ENCODE data around the gene REPIN1. TPM values are rescaled to one million over a fixed set of nuclear protein-coding genes. Genes with fewer than 3 reads are reported as not detected.

Gene REPIN1
- total and polyA plus RNA-seq, 9 of the 15 experiments (the other 6 are each of a cell fraction or from before 2014, with no cell fraction given) = 8.1 to 283 (median 94.3) TPM

DNA sequence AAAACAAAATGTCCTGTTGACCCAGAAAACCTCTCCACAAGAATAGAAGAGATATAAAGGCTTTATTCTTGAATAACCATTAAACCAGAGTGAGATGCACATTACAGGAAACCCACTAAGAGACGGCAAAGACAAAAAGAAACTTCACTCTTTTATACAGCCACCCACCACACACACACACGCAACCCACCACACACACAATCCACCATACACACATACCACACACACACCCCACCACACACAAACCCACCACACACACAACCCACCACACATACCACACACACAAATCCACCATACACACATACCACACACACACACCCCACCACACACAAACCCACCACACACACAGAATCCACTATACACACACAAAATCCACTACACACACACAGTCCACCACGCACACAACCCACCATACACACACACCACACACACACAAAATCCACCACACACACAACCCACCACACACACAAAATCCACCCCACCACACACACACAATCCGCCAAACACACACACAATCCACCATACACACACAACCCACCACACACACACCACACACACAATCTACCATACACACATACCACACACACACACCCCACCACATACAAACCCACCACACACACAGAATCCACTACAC lies 9.5 kb upstream of the REPIN1 start (continued):
- TF ChIP-seq ZFP36 (IDR thresholded peaks at IDR 0.05; ENCODE audit: low read depth, low read length, partially characterized antibody) (no peak), ARHGAP35 (IDR thresholded peaks at IDR 0.05; ENCODE audit: partially characterized antibody) (peak; percentile 59), SMARCA5 (IDR thresholded peaks at IDR 0.05) (peak; percentile 48; the same call in 1 of the 2 replicates), BRCA1 (IDR thresholded peaks at IDR 0.05) (no peak), BRCA1 (CRISPR knock-in tag; IDR thresholded peaks at IDR 0.05) (no peak), CHD4 (IDR thresholded peaks at IDR 0.05; ENCODE audit: insufficient read depth, insufficient replicate concordance, low read depth, low read length, poor library complexity, severe bottlenecking) (peak; percentile 66), ESRRA (IDR thresholded peaks at IDR 0.05; ENCODE audit: borderline replicate concordance, low read depth) (no peak), ARNT (IDR thresholded peaks at IDR 0.05) (peak in 1 of 2 experiments; percentile 49; a peak in 1 of 4 replicates), ARID2 (IDR thresholded peaks at IDR 0.05) (0 out of 2 replicates have a peak, but pooled peaks have one; percentile 55), MTA2 (IDR thresholded peaks at IDR 0.05; ENCODE audit: low read depth) (peak; percentile 30; the same call in 1 of the 2 replicates), ZC3H8 (IDR thresholded peaks at IDR 0.05) (0 out of 2 replicates have a peak, but pooled peaks have one; percentile 76), HEY1 (CRISPR knock-in tag; IDR thresholded peaks at IDR 0.05; ENCODE audit: borderline replicate concordance) (no peak), ZNF3 (CRISPR knock-in tag; IDR thresholded peaks at IDR 0.05) (no peak), NFE2L1 (tag; IDR thresholded peaks at IDR 0.05; ENCODE audit: borderline replicate concordance, low read depth) (no peak), MCM7 (IDR thresholded peaks at IDR 0.05) (peak in 1 of 2 experiments; percentile 71; a peak in 1 of 4 replicates), MYNN (IDR thresholded peaks at IDR 0.05) (no peak), MYNN (CRISPR knock-in tag; IDR thresholded peaks at IDR 0.05) (no peak), NCOA4 (IDR thresholded peaks at IDR 0.05; ENCODE audit: partially characterized antibody) (peak; percentile 72), TRIM24 (IDR thresholded peaks at IDR 0.05) (peak in 1 of 2 experiments; percentile 53; a peak in 1 of 4 replicates), FOXK1 (CRISPR knock-in tag; IDR thresholded peaks at IDR 0.05; ENCODE audit: borderline replicate concordance) (0 out of 2 replicates have a peak, but pooled peaks have one; percentile 64), MEIS2 (IDR thresholded peaks at IDR 0.05; ENCODE audit: partially characterized antibody) (no peak), KDM4B (IDR thresholded peaks at IDR 0.05; ENCODE audit: borderline replicate concordance in 2 of 2, low read depth in 1 of 2) (no peak), MAZ (CRISPR knock-in tag; conservative IDR thresholded peaks at IDR 0.05 in 1 of 2, IDR thresholded peaks at IDR 0.05 in 1 of 2) (no peak), RHOXF2B (CRISPR knock-in tag; conservative IDR thresholded peaks at IDR 0.05) (no peak), MXI1 (IDR thresholded peaks at IDR 0.05; ENCODE audit: low read depth, low read length) (no peak), ZNF785 (CRISPR knock-in tag; IDR thresholded peaks at IDR 0.05) (no peak)
- TF ChIP-seq, protein P1, sequence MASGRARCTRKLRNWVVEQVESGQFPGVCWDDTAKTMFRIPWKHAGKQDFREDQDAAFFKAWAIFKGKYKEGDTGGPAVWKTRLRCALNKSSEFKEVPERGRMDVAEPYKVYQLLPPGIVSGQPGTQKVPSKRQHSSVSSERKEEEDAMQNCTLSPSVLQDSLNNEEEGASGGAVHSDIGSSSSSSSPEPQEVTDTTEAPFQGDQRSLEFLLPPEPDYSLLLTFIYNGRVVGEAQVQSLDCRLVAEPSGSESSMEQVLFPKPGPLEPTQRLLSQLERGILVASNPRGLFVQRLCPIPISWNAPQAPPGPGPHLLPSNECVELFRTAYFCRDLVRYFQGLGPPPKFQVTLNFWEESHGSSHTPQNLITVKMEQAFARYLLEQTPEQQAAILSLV (tag; IDR thresholded peaks at IDR 0.05) = no peak
- TF ChIP-seq, protein P2, sequence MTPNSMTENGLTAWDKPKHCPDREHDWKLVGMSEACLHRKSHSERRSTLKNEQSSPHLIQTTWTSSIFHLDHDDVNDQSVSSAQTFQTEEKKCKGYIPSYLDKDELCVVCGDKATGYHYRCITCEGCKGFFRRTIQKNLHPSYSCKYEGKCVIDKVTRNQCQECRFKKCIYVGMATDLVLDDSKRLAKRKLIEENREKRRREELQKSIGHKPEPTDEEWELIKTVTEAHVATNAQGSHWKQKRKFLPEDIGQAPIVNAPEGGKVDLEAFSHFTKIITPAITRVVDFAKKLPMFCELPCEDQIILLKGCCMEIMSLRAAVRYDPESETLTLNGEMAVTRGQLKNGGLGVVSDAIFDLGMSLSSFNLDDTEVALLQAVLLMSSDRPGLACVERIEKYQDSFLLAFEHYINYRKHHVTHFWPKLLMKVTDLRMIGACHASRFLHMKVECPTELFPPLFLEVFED (CRISPR knock-in tag; conservative IDR thresholded peaks at IDR 0.05) = peak; percentile 67; the same call in 1 of the 2 replicates
- TF ChIP-seq, protein P3, sequence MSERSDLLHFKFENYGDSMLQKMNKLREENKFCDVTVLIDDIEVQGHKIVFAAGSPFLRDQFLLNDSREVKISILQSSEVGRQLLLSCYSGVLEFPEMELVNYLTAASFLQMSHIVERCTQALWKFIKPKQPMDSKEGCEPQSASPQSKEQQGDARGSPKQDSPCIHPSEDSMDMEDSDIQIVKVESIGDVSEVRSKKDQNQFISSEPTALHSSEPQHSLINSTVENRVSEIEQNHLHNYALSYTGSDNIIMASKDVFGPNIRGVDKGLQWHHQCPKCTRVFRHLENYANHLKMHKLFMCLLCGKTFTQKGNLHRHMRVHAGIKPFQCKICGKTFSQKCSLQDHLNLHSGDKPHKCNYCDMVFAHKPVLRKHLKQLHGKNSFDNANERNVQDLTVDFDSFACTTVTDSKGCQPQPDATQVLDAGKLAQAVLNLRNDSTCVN (CRISPR knock-in tag; IDR thresholded peaks at IDR 0.05) = 0 out of 2 replicates have a peak, but pooled peaks have one; percentile 61

Data from K562 (cell line).